Measurements from ENCODE around the gene UBE2J2. TPM values are rescaled to one million over a fixed set of nuclear protein-coding genes. Genes with fewer than 3 reads are reported as not detected.

The UBE2J2 gene
- total RNA-seq, 1 experiment from 2014 or later: 83.4 TPM

DNA sequence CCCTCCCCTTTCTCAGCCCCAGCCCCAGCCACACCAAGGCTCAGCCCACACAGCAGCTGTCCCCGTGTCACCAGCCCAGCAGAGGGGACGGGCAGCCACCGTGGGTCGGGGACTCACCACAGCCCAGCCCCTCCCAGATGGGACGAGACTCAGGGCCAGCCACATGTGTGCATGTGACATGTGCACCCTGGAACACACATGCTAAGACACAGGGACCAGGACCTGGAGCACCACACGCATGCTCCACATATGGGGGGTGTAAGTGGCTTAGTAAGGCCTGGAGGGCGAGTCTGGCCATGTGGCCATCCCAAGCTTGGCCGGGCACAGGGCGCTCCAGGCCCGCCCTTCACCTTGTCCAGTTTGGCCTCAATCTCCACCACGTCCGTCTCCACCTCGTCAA lies 30.1 kb upstream of the UBE2J2 start:
- Histone ChIP-seq H4K8ac (replicated peaks; ENCODE audit: insufficient read length, low read depth, low read length) (no peak overlapping the region), H4K5ac (ENCODE audit: insufficient read length, low read depth, low read length) (no peak overlapping the region), H4K91ac (ENCODE audit: insufficient read length, low read depth, low read length) (no peak overlapping the region), H3K56ac (ENCODE audit: insufficient read length, low read depth, low read length) (no peak overlapping the region), H3K27me3 (ENCODE audit: insufficient read depth, low read length) (no peaks in the 10 kb centered on the region), H3K79me2 (ENCODE audit: insufficient read depth, low read length) (no peaks in the 10 kb centered on the region), H3T11ph (ENCODE audit: low read length) (no peak overlapping the region), H3K23me2 (ENCODE audit: insufficient read length, low read depth, low read length, poor library complexity, severe bottlenecking) (peaks cover 8% of the 10 kb centered on the region), H4K20me1 (ENCODE audit: control insufficient read depth, insufficient read depth, insufficient read length) (no peaks in the 10 kb centered on the region), H2AFZ (ENCODE audit: low read length) (no peak overlapping the region), H2BK15ac (ENCODE audit: low read depth, low read length) (no peak overlapping the region), H3K14ac (ENCODE audit: insufficient read depth, low read length) (no peak overlapping the region; the same call in 1 of the 2 replicates), H3K27ac (ENCODE audit: insufficient read length, low read depth, low read length) (no peak overlapping the region), H3K18ac (ENCODE audit: insufficient read length, low read depth, low read length) (no peak overlapping the region), H3K9ac (ENCODE audit: extremely low read depth, insufficient read length, low read length) (no peak overlapping the region), H2BK12ac (ENCODE audit: insufficient read length, low read depth, low read length) (no peak overlapping the region), H3K4me2 (ENCODE audit: insufficient read depth, insufficient read length, low read length) (no peak overlapping the region), H3K79me1 (ENCODE audit: insufficient read depth, low read depth, low read length, poor library complexity, severe bottlenecking) (no peaks in the 10 kb centered on the region), H3K4me1 (ENCODE audit: insufficient read depth, low read length) (peaks cover 5% of the 10 kb centered on the region; the same call in 1 of the 2 replicates), H3K23ac (ENCODE audit: insufficient read length, low read depth, low read length) (no peak overlapping the region), H3K4ac (ENCODE audit: low read depth, low read length) (no peak overlapping the region), H2AK5ac (ENCODE audit: insufficient read length, low read length) (no peak overlapping the region), H2BK120ac (ENCODE audit: low read depth, low read length, poor library complexity, severe bottlenecking) (no peak overlapping the region), H3K9me3 (ENCODE audit: control insufficient read depth, low read depth, low read length) (no peaks in the 10 kb centered on the region), H2BK20ac (ENCODE audit: low read depth, low read length, poor library complexity, severe bottlenecking) (no peak overlapping the region), H2BK5ac (ENCODE audit: insufficient read length, low read length) (no peak overlapping the region)
- H3K36me3 Mint-ChIP-seq (ENCODE audit: insufficient read depth in 1 of 3, low read depth in 3 of 3): no peaks in the 10 kb centered on the region; a peak in 1 of 7 replicates
- H3K27ac Mint-ChIP-seq: no peak overlapping the region
- H3K27me3 Mint-ChIP-seq (ENCODE audit: low read depth): peaks cover 3% of the 10 kb centered on the region; the same call in 1 of the 2 replicates
- TF ChIP-seq, protein P1, sequence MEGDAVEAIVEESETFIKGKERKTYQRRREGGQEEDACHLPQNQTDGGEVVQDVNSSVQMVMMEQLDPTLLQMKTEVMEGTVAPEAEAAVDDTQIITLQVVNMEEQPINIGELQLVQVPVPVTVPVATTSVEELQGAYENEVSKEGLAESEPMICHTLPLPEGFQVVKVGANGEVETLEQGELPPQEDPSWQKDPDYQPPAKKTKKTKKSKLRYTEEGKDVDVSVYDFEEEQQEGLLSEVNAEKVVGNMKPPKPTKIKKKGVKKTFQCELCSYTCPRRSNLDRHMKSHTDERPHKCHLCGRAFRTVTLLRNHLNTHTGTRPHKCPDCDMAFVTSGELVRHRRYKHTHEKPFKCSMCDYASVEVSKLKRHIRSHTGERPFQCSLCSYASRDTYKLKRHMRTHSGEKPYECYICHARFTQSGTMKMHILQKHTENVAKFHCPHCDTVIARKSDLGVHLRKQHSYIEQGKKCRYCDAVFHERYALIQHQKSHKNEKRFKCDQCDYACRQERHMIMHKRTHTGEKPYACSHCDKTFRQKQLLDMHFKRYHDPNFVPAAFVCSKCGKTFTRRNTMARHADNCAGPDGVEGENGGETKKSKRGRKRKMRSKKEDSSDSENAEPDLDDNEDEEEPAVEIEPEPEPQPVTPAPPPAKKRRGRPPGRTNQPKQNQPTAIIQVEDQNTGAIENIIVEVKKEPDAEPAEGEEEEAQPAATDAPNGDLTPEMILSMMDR (conservative IDR thresholded peaks at IDR 0.05): no peak
- no peaks in the 10 kb centered on the region; a peak in 1 of 5 replicates for H3K9me3 Mint-ChIP-seq
- H3K4me3 Mint-ChIP-seq: no peak overlapping the region
- peaks cover 18 to 27% of the 10 kb centered on the region in 2 experiments for H3K4me1 Mint-ChIP-seq
- no CpG with 5 or more reads among the region's 13 CpGs for WGBS (ENCODE audit: extremely low coverage, insufficient read length, low lambda C conversion rate)
- no peak for DNase-seq

Data from H9 (cell line).